ENCODE results near the gene IER5L. TPM values are rescaled to one million over a fixed set of nuclear protein-coding genes. Genes with fewer than 3 reads are reported as not detected.
"Not testable (repeated sequence)": the region's sequence is repeated elsewhere in the genome, so short reads cannot be mapped to it uniquely, and the experiment has no call there.

IER5L gene
- total and polyA plus RNA-seq, 5 donors from 2014 or later: 2.7 TPM; not detected in 4

GRCh38 chr9:129197045-129197444 is 19.0 kb upstream of the IER5L start:
- H3K4me1 ChIP-seq (ENCODE audit: control insufficient read depth, insufficient read depth, low read length, poor library complexity, severe bottlenecking); H3K27ac ChIP-seq (ENCODE audit: insufficient read depth, low read length, poor library complexity, severe bottlenecking); H3K36me3 ChIP-seq (ENCODE audit: control insufficient read depth, insufficient read depth, low read length); ATAC-seq (ENCODE audit: low read depth in 2 of 2); H3K27ac Mint-ChIP-seq; H3K9me3 ChIP-seq (ENCODE audit: control insufficient read depth in 2 of 2, low read length in 2 of 2); H3K27me3 ChIP-seq (ENCODE audit: control insufficient read depth, insufficient read depth, low read length); H3K9me3 Mint-ChIP-seq; H3K4me3 ChIP-seq (ENCODE audit: low read depth, low read length); H3K4me3 Mint-ChIP-seq; H3K4me1 Mint-ChIP-seq; DNase-seq; H3K36me3 Mint-ChIP-seq: not testable (repeated sequence)
- peaks cover 23% of the 10 kb centered on the region for H3K27me3 Mint-ChIP-seq

GRCh38 chr9:129195606-129196005 is 17.5 kb upstream of the IER5L start:
- H3K4me3 ChIP-seq (ENCODE audit: low read depth, low read length): no peak overlapping the region
- ATAC-seq (ENCODE audit: low read depth in 2 of 2) (no peak), DNase-seq (no peak)
- H3K4me1 ChIP-seq (ENCODE audit: control insufficient read depth, insufficient read depth, low read length, poor library complexity, severe bottlenecking): no peaks in the 10 kb centered on the region
- Mint-ChIP-seq H3K9me3 (peaks cover 0 to 6% (median 0%) of the 10 kb centered on the region in 7 donors), H3K4me3 (no peak overlapping the region), H3K36me3 (no peaks in the 10 kb centered on the region), H3K4me1 (peaks cover 0 to 4% (median under 1%) of the 10 kb centered on the region in 4 donors), H3K27me3 (peaks cover 28% of the 10 kb centered on the region), H3K27ac (no peak overlapping the region)
- no peak overlapping the region for H3K27ac ChIP-seq (ENCODE audit: insufficient read depth, low read length, poor library complexity, severe bottlenecking)
- H3K36me3 ChIP-seq (ENCODE audit: control insufficient read depth, insufficient read depth, low read length): no peaks in the 10 kb centered on the region
- peaks cover 5 to 7% of the 10 kb centered on the region in 2 experiments for H3K9me3 ChIP-seq (ENCODE audit: control insufficient read depth in 2 of 2, low read length in 2 of 2)
- peaks cover 4% of the 10 kb centered on the region for H3K27me3 ChIP-seq (ENCODE audit: control insufficient read depth, insufficient read depth, low read length)

- H3K9me3 Mint-ChIP-seq: peaks cover 0 to 6% (median 0%) of the 10 kb centered on the region in 7 donors
- ATAC-seq (ENCODE audit: low read depth in 2 of 2) (no peak), DNase-seq (no peak)
- no peaks in the 10 kb centered on the region for H3K36me3 ChIP-seq (ENCODE audit: control insufficient read depth, insufficient read depth, low read length)
- peaks cover 4% of the 10 kb centered on the region for H3K27me3 ChIP-seq (ENCODE audit: control insufficient read depth, insufficient read depth, low read length)
- no peaks in the 10 kb centered on the region for H3K4me1 ChIP-seq (ENCODE audit: control insufficient read depth, insufficient read depth, low read length, poor library complexity, severe bottlenecking)
- H3K4me3 Mint-ChIP-seq: no peak overlapping the region
- H3K27me3 Mint-ChIP-seq: peaks cover 28% of the 10 kb centered on the region
- no peaks in the 10 kb centered on the region for H3K36me3 Mint-ChIP-seq
- H3K4me1 Mint-ChIP-seq: peaks cover 0 to 4% (median under 1%) of the 10 kb centered on the region in 4 donors
- peaks cover 5 to 7% of the 10 kb centered on the region in 2 experiments for H3K9me3 ChIP-seq (ENCODE audit: control insufficient read depth in 2 of 2, low read length in 2 of 2)
- H3K4me3 ChIP-seq (ENCODE audit: low read depth, low read length): no peak overlapping the region
- no peak overlapping the region for H3K27ac Mint-ChIP-seq
- H3K27ac ChIP-seq (ENCODE audit: insufficient read depth, low read length, poor library complexity, severe bottlenecking): no peak overlapping the region
Observed at GRCh38 chr9:129194221-129194620, 16.2 kb upstream of the IER5L start.

GRCh38 chr9:129193655-129194054 is 15.6 kb upstream of the IER5L start:
- H3K27me3 ChIP-seq (ENCODE audit: control insufficient read depth, insufficient read depth, low read length): peaks cover 4% of the 10 kb centered on the region
- no peak overlapping the region for H3K4me3 ChIP-seq (ENCODE audit: low read depth, low read length)
- ATAC-seq (ENCODE audit: low read depth in 2 of 2): no peak
- Mint-ChIP-seq H3K36me3 (no peaks in the 10 kb centered on the region), H3K4me3 (no peak overlapping the region), H3K27me3 (peaks cover 28% of the 10 kb centered on the region), H3K4me1 (peaks cover 0 to 2% (median 0%) of the 10 kb centered on the region in 4 donors), H3K9me3 (peaks cover 0 to 5% (median 0%) of the 10 kb centered on the region in 7 donors), H3K27ac (no peak overlapping the region)
- H3K27ac ChIP-seq (ENCODE audit: insufficient read depth, low read length, poor library complexity, severe bottlenecking): no peak overlapping the region
- peaks cover 5 to 7% of the 10 kb centered on the region in 2 experiments for H3K9me3 ChIP-seq (ENCODE audit: control insufficient read depth in 2 of 2, low read length in 2 of 2)
- no peaks in the 10 kb centered on the region for H3K36me3 ChIP-seq (ENCODE audit: control insufficient read depth, insufficient read depth, low read length)
- no peaks in the 10 kb centered on the region for H3K4me1 ChIP-seq (ENCODE audit: control insufficient read depth, insufficient read depth, low read length, poor library complexity, severe bottlenecking)
- no peak for DNase-seq

GRCh38 chr9:129191234-129191633 is 13.2 kb upstream of the IER5L start:
- Mint-ChIP-seq H3K27me3 (peaks cover 25% of the 10 kb centered on the region), H3K27ac (no peak overlapping the region), H3K4me3 (no peak overlapping the region), H3K4me1 (no peaks in the 10 kb centered on the region), H3K9me3 (peaks cover 0 to 5% (median 0%) of the 10 kb centered on the region in 7 donors), H3K36me3 (no peaks in the 10 kb centered on the region)
- DNase-seq: no peak
- Histone ChIP-seq H3K27me3 (ENCODE audit: control insufficient read depth, insufficient read depth, low read length) (peaks cover 4% of the 10 kb centered on the region), H3K9me3 (ENCODE audit: control insufficient read depth in 2 of 2, low read length in 2 of 2) (peaks cover 5 to 7% of the 10 kb centered on the region in 2 experiments), H3K4me1 (ENCODE audit: control insufficient read depth, insufficient read depth, low read length, poor library complexity, severe bottlenecking) (no peaks in the 10 kb centered on the region), H3K4me3 (ENCODE audit: low read depth, low read length) (no peak overlapping the region), H3K36me3 (ENCODE audit: control insufficient read depth, insufficient read depth, low read length) (no peaks in the 10 kb centered on the region), H3K27ac (ENCODE audit: insufficient read depth, low read length, poor library complexity, severe bottlenecking) (no peak overlapping the region)
- ATAC-seq (ENCODE audit: low read depth in 2 of 2): no peak

GRCh38 chr9:129189971-129190370 is 11.9 kb upstream of the IER5L start:
- H3K27me3 Mint-ChIP-seq: peaks cover 24% of the 10 kb centered on the region
- not testable (repeated sequence) for H3K4me3 ChIP-seq (ENCODE audit: low read depth, low read length); ATAC-seq (ENCODE audit: low read depth in 2 of 2); H3K9me3 ChIP-seq (ENCODE audit: control insufficient read depth in 2 of 2, low read length in 2 of 2); H3K36me3 ChIP-seq (ENCODE audit: control insufficient read depth, insufficient read depth, low read length); DNase-seq; H3K27me3 ChIP-seq (ENCODE audit: control insufficient read depth, insufficient read depth, low read length); H3K4me1 Mint-ChIP-seq; H3K9me3 Mint-ChIP-seq; H3K27ac Mint-ChIP-seq; H3K4me1 ChIP-seq (ENCODE audit: control insufficient read depth, insufficient read depth, low read length, poor library complexity, severe bottlenecking); H3K36me3 Mint-ChIP-seq; H3K4me3 Mint-ChIP-seq; H3K27ac ChIP-seq (ENCODE audit: insufficient read depth, low read length, poor library complexity, severe bottlenecking)

GRCh38 chr9:129187042-129187441 is 9.0 kb upstream of the IER5L start:
- Histone ChIP-seq H3K27me3 (ENCODE audit: control insufficient read depth, insufficient read depth, low read length) (no peaks in the 10 kb centered on the region), H3K4me3 (ENCODE audit: low read depth, low read length) (no peak overlapping the region), H3K27ac (ENCODE audit: insufficient read depth, low read length, poor library complexity, severe bottlenecking) (no peak overlapping the region), H3K36me3 (ENCODE audit: control insufficient read depth, insufficient read depth, low read length) (no peaks in the 10 kb centered on the region), H3K4me1 (ENCODE audit: control insufficient read depth, insufficient read depth, low read length, poor library complexity, severe bottlenecking) (no peaks in the 10 kb centered on the region), H3K9me3 (ENCODE audit: control insufficient read depth in 2 of 2, low read length in 2 of 2) (peaks cover 0 to 1% of the 10 kb centered on the region in 2 experiments)
- ATAC-seq (ENCODE audit: low read depth in 2 of 2) (no peak), DNase-seq (no peak)
- H3K4me3 Mint-ChIP-seq: no peak overlapping the region
- H3K4me1 Mint-ChIP-seq: peaks cover 0 to 8% (median under 1%) of the 10 kb centered on the region in 4 donors
- no peaks in the 10 kb centered on the region for H3K36me3 Mint-ChIP-seq
- H3K9me3 Mint-ChIP-seq: no peaks in the 10 kb centered on the region
- H3K27ac Mint-ChIP-seq: no peak overlapping the region
- H3K27me3 Mint-ChIP-seq: peaks cover 6% of the 10 kb centered on the region

GRCh38 chr9:129185991-129186390 is 7.9 kb upstream of the IER5L start:
- ATAC-seq (ENCODE audit: low read depth in 2 of 2) (peak; percentile 26 to 43), DNase-seq (peak in 1 of 3 donors; percentile 52)
- H3K4me3 Mint-ChIP-seq: peak overlapping the region in 1 of 4 donors; percentile 52

More at GRCh38 chr9:129185991-129186390, 7.9 kb upstream of the IER5L start:
- Mint-ChIP-seq H3K4me1 (peaks cover 0 to 8% (median under 1%) of the 10 kb centered on the region in 4 donors), H3K27me3 (no peaks in the 10 kb centered on the region), H3K27ac (no peak overlapping the region), H3K9me3 (no peaks in the 10 kb centered on the region), H3K36me3 (no peaks in the 10 kb centered on the region)
- Histone ChIP-seq H3K27ac (ENCODE audit: insufficient read depth, low read length, poor library complexity, severe bottlenecking) (no peak overlapping the region), H3K4me1 (ENCODE audit: control insufficient read depth, insufficient read depth, low read length, poor library complexity, severe bottlenecking) (no peaks in the 10 kb centered on the region), H3K27me3 (ENCODE audit: control insufficient read depth, insufficient read depth, low read length) (no peaks in the 10 kb centered on the region), H3K36me3 (ENCODE audit: control insufficient read depth, insufficient read depth, low read length) (no peaks in the 10 kb centered on the region), H3K4me3 (ENCODE audit: low read depth, low read length) (no peak overlapping the region), H3K9me3 (ENCODE audit: control insufficient read depth in 2 of 2, low read length in 2 of 2) (no peaks in the 10 kb centered on the region)

Measured in CD4-positive, CD25-positive, alpha-beta regulatory T cell (primary cell).